DMS153 treated with DMSO at 0.1 percent for 48 hours (cell line): Measurements from ENCODE around the gene SORBS2.

Experiments used
- DNase-seq: peaks from one replicate; lab custom pipeline; 2025; ENCODE audit not compliant: unreplicated experiment; lab: John Stamatoyannopoulos, UW

SORBS2 gene

DNA sequence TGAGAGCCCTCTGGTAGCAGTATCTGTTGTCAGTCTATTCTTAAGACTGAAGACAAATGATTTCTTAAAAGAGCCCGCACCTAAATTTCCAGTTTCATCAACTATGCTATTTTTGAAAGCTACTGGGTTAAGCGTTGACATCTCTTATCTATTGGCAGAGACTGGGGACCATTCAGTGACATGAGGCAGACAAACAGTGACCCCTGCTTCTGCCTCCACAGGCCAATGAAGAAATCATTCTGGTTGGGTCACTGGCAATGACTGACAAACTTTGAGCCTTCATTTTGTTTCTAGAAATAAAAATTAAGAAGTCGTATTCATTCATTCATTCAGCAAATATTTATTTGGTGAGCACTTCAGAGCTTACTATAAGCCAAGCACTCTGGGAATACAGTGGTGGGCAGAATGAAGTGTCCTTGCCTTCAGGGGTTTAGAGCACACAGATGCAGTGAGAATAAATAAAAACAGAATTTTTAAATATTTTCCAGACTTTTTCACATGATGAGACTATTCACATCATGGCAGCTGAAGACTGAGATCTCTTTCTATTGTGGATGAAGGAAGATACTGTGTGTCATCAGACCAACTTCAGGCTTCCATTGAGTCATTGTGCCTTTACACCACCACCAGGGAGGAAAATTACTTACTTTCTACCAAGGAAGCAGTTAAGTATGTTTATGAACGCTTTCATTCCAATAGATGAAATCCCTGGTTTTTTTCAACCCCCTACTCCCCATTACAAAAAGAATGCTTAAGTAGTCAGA lies 36.0 kb downstream of the SORBS2 start:
- no peak for DNase-seq

- DNase-seq = no peak
These were observed 36.9 kb downstream of the SORBS2 start for GRCh38 chr4:185774845-185775680.

- no peak for DNase-seq
These were observed 37.8 kb downstream of the SORBS2 start for GRCh38 chr4:185774131-185774653.

DNA sequence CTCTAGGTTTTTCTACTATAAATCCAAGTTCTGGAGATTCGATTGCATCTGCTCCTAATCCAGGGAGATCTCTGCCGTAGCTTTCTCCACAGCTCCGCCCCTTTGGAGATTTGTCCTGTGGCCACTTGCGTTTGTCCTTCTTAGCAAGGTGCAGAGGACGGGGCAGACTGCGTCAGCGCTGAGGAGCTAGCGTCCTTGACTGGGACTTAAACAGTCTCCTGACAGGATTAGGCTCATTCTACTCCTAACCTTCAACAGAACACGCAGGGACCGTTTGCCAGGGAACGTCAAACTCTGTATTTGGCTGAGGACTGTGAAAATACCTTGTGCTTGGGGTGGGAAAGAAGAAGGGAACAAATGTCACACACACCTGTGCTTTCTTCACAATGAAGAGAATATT lies 38.6 kb downstream of the SORBS2 start:
- DNase-seq = no peak

DNA sequence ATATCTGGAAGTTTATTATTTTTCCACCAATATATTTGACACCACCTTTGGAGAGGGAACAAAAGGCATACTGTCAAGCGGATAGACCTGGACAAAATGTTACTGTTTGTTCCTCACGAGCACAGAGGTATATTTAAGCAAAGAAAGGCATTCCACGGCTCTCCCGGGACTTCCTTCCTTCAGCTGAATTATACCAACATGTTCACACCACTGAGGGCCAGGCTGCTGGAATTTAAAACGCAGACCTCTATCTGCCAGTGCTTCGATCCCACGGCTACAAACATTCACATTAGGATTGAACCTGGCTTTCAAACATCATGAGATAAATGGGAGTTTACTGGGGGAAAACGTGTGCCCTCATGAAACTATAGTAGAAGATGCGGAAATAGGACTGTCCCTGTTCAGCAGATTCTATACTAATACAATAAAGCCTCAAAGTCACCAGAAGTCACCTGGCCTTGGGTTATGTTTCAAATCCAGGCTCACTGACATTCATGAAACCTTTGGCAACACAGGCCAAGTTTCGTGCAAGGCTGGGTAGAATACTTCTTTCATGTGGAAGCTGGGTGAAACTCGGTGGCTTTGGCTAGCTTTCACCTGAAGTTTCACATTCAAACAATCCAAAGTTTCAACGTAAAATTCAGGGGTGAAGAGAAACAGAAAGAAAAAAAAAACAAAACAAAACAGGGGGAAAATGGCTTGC lies 39.5 kb downstream of the SORBS2 start:
- no peak for DNase-seq

GRCh38 chr4:185771711-185772390 lies 40.1 kb downstream of the SORBS2 start:
- no peak for DNase-seq

- DNase-seq = no peak
These were observed 44.5 kb downstream of the SORBS2 start for GRCh38 chr4:185767528-185767927.

- DNase-seq = no peak
These were observed 47.1 kb downstream of the SORBS2 start for GRCh38 chr4:185764876-185765275.

DNA sequence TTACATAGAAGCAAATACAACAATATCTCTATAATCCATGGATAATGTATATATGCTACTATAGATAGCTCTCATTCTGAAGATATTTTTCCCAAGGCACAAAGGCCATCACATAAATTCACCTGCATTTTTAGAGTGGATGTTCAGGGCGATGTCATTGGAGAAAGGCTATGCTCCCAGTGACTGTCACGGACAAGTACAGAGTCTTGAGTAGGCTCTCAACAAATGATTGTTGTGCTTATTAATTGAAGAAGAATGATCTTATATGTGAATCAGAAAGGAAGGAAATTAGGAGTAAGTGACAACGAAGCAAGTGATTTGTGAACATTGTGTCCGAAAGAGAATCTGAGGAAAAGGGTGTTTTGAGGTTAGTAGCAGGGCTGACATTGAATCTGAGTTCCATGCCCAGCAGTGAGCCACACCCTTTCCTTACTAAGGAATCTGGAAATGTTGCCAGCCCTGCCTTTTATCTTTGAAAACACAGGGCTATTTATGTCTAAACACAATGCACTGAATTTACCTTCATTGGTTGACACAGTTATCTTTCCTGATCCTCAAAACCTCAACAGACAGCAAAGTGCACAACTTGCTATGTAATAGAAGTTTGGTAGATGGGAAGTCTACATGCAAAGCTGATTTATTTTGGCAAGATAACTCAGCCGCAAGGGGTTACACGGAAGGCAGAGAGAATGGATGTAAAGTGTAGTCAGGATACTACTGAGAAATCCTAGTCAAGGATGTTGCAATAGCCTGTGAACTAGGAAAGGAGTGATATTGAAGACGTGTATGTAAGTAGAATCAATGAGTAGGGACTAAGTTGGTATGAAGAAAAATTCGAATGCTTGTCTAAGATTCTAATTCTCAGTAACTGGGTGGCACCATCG lies 50.4 kb downstream of the SORBS2 start:
- DNase-seq = no peak

GRCh38 chr4:185758807-185759206 lies 53.2 kb downstream of the SORBS2 start:
- no peak for DNase-seq

DNA sequence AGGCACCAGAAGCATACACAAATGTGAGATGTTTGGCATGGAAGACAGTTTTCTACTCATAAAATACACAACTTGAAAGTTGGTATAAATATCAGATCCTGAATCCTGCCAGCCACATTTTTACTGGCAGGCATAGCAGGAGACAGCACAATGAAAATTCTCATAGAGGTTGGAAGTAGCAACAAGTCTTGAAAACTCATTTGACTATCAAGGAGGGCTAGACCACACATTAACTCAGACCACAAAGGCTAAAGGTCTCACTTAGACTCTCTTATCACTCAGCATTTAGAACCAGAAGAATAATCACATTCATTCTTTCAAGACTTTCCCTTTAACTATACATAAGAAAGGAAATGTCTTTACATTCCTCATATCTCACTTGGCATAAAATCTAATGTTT lies 56.5 kb downstream of the SORBS2 start:
- no peak for DNase-seq

- no peak for DNase-seq
These were observed 57.0 kb downstream of the SORBS2 start for GRCh38 chr4:185754961-185755360.

GRCh38 chr4:185752872-185753271 lies 59.1 kb downstream of the SORBS2 start:
- no peak for DNase-seq

- DNase-seq = no peak
These were observed 62.1 kb downstream of the SORBS2 start for GRCh38 chr4:185749858-185750257.

DNA sequence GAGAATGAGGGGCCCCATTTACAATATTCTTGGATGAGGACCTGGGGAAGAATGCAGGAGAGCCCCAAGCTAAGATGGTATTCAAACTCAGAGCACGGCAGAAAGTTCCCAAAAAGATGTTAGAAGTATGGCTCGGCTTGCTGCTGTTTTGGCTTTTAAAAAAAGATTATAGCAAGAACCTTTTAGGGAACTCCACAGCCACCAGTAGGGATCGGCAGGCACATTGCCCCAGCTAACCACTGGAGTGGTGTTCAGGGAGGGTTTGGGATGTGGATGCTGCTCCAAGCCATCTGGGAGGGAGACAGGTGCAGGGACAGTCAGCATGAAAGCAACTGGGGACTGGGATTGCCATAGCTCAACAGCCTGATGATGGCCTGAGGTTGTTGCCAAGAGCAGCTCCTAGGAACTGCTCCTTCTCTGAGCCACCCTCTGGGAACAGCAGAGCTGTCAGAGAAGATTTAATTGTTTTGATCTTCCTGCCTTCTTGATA lies 63.0 kb downstream of the SORBS2 start:
- DNase-seq = no peak

- DNase-seq = no peak
These were observed 66.1 kb downstream of the SORBS2 start for GRCh38 chr4:185745891-185746290.

GRCh38 chr4:185744946-185745345 lies 67.0 kb downstream of the SORBS2 start:
- DNase-seq = no peak

DNA sequence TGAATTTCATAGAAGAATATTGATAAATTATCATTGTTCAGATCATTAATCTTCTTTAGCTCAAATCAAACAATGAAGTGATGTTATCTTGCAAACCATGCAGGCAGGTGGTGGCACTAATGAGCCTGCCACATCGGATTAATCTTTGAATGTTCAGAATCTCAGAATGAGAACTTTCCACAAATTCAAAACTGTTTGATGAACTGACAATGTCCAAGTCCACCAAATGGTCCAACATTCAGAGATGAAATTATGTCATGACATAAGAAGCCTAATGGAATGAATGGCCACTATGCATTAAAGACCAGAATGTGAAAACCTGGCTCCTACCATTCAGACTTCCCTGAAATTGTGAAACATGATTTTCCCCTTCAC lies 67.5 kb downstream of the SORBS2 start:
- no peak for DNase-seq

- DNase-seq = no peak
These were observed 68.1 kb downstream of the SORBS2 start for GRCh38 chr4:185743722-185744487.
